ENCODE results near the gene SLC7A7. TPM values are rescaled to one million over a fixed set of nuclear protein-coding genes. Genes with fewer than 3 reads are reported as not detected.

SLC7A7 gene
- total and polyA plus RNA-seq, 10 donors, result 34.2 to 165 (median 85.8) TPM

- intact Hi-C loops (cut with DNase I; ENCODE audit: low total_unique reads), result no loop called here
- 21 to 41% (median 26%) methylated on average over 6 of the region's 6 CpGs for WGBS, 5 donors
- H3K4me1 ChIP-seq, result peaks cover 0 to 85% (median 38%) of the 10 kb centered on the region in 6 donors
- H3K27ac ChIP-seq, result peak overlapping the region; percentile 42 to 92 (median 88)
- H3K27me3 ChIP-seq (replicated peaks in 1 of 7), result peaks cover 0 to 25% (median 0%) of the 10 kb centered on the region in 7 donors
- DNase-seq, result no peak
- TF ChIP-seq, protein P1, sequence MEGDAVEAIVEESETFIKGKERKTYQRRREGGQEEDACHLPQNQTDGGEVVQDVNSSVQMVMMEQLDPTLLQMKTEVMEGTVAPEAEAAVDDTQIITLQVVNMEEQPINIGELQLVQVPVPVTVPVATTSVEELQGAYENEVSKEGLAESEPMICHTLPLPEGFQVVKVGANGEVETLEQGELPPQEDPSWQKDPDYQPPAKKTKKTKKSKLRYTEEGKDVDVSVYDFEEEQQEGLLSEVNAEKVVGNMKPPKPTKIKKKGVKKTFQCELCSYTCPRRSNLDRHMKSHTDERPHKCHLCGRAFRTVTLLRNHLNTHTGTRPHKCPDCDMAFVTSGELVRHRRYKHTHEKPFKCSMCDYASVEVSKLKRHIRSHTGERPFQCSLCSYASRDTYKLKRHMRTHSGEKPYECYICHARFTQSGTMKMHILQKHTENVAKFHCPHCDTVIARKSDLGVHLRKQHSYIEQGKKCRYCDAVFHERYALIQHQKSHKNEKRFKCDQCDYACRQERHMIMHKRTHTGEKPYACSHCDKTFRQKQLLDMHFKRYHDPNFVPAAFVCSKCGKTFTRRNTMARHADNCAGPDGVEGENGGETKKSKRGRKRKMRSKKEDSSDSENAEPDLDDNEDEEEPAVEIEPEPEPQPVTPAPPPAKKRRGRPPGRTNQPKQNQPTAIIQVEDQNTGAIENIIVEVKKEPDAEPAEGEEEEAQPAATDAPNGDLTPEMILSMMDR (IDR thresholded peaks at IDR 0.05 in 8 of 11, conservative IDR thresholded peaks at IDR 0.05 in 3 of 11), result no peak
- TF ChIP-seq POLR2AphosphoS5 (IDR thresholded peaks at IDR 0.05), result peak in 1 of 3 donors; percentile 50
- peak overlapping the region; percentile 46 to 79 (median 58) for H3K4me3 ChIP-seq
- H3K36me3 ChIP-seq, result peaks cover 0 to 47% (median 27%) of the 10 kb centered on the region in 6 donors
- no peaks in the 10 kb centered on the region for H3K9me3 ChIP-seq
Measured at GRCh38 chr14:22838631-22839041, 23.4 kb upstream of the SLC7A7 start.

DNA sequence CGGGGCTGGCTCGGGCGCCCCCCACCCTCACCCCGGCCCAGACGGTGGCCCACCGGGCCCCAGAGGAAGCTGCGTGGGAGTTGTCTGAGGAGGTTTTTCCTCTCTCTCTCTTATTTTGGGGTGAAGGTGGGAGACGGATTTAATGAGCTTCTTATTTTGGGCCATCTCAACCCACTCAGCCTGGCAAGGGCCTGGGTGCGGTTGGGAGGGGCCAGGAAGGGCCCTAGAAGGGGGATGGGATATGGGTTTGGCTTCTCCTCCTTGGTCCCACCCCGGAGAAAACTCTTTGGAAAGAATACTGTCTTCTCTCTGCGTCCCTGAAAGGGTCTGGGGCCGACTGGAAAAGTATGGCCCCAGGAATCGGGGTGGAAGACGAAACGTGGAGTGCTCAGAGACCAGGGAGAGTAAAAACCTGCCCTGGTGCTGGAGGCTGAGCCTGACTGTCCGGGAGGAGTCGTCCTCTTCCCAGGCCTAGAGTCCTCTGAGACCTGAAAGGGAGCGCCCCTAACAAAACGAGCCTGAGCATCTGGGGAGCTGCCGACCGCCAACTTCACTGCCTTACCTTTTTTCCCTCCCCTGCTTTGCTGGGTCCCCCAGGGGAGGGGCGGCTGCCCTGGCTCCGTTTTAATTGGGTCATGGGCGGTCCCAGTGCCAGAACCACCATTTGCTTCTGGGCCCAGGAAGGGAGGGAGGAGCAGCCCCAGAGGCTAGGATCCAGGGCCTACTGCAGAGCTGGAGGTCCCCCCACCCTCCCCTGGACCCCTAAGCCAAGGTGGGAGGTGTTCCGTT lies 22.7 kb upstream of the SLC7A7 start:
- no peaks in the 10 kb centered on the region for H3K9me3 ChIP-seq
- H3K27ac ChIP-seq, result peak overlapping the region; percentile 72 to 92 (median 88)
- H3K36me3 ChIP-seq, result peaks cover 0 to 46% (median 26%) of the 10 kb centered on the region in 6 donors
- peak; percentile 66 for DNase-seq
- 28 to 50% (median 47%) methylated on average over 23 to 25 of the region's 25 CpGs for WGBS, 5 donors
- peak overlapping the region; percentile 46 to 79 (median 58) for H3K4me3 ChIP-seq
- peaks cover 0 to 85% (median 40%) of the 10 kb centered on the region in 6 donors for H3K4me1 ChIP-seq
- intact Hi-C loops (cut with DNase I; ENCODE audit: low total_unique reads), result no loop called here
- TF ChIP-seq POLR2AphosphoS5 (IDR thresholded peaks at IDR 0.05) (no peak), POLR2A (IDR thresholded peaks at IDR 0.05) (no peak)
- TF ChIP-seq, protein P1 (IDR thresholded peaks at IDR 0.05 in 8 of 11, conservative IDR thresholded peaks at IDR 0.05 in 3 of 11), result no peak
- H3K27me3 ChIP-seq (replicated peaks in 1 of 7), result peaks cover 0 to 25% (median 0%) of the 10 kb centered on the region in 7 donors

DNA sequence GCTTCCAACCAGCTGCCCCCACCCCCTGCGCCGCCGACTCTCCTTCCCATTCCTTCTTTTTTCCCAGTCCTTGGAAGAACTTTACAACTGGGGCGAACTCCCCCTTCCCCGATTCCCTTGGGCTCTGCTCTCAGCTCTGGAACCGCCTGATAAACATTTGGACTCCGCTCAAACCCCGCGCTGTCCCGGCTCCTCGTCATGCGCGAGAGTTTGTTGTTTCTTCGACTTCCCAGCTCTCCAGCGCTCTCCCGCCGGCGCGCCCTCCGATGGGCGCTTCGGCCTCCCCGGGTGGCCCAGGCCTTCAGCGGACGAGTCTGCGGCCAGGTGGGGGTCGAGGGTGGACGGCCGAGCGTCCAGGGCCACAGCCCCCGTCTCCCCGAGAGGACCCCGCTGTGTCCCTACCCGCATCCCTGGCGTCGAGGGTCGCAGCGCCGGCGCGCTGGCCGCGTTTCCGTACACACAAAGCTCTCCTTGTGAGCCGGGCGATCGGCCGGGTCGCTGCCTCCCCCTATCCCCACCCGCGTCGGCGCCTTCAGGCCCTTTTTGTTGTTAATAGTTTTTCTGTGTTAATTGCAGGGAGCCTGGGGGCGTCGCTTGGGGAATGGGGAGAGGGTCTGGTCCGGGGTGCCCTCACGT lies 22.0 kb upstream of the SLC7A7 start:
- DNase-seq, result peak; percentile 83
- Histone ChIP-seq H3K27me3 (replicated peaks in 1 of 7) (peaks cover 0 to 25% (median 0%) of the 10 kb centered on the region in 7 donors), H3K4me1 (peaks cover 0 to 80% (median 37%) of the 10 kb centered on the region in 6 donors), H3K36me3 (peaks cover 0 to 46% (median 23%) of the 10 kb centered on the region in 6 donors), H3K9me3 (no peaks in the 10 kb centered on the region), H3K4me3 (peak overlapping the region; percentile 46 to 79 (median 58)), H3K27ac (peak overlapping the region; percentile 72 to 92 (median 88))
- 4 to 20% (median 6%) methylated on average over 55 to 57 of the region's 57 CpGs for WGBS, 5 donors
- TF ChIP-seq POLR2A (IDR thresholded peaks at IDR 0.05) (no peak), POLR2AphosphoS5 (IDR thresholded peaks at IDR 0.05) (peak in 2 of 3 donors; percentile 43 to 53)
- TF ChIP-seq, protein P1 (IDR thresholded peaks at IDR 0.05 in 8 of 11, conservative IDR thresholded peaks at IDR 0.05 in 3 of 11), result no peak
- intact Hi-C loops (cut with DNase I; ENCODE audit: low total_unique reads), result no loop called here

Data from spleen (tissue), 11 donors.